H9 (cell line): ENCODE measurements around the gene KRT78. TPM values are rescaled to one million over a fixed set of nuclear protein-coding genes. Genes with fewer than 3 reads are reported as not detected.

Source experiments
- DNase-seq: peaks from one replicate; pipeline ENCODE4 v3.0.0-alpha.2; 2017
- H2AFZ ChIP-seq: one replicate; pipeline ENCODE4 v1.6.1; 2013; ENCODE audit warnings: mild to moderate bottlenecking, low read length, control low read depth, moderate library complexity
- H2AK5ac ChIP-seq: 2 replicates; pipeline ENCODE4 v1.6.1; 2013; ENCODE audit warnings: low read length, control low read depth, mixed read lengths; ENCODE audit not compliant: insufficient read length
- H2BK120ac ChIP-seq: one replicate; pipeline ENCODE4 v1.6.1; 2013; ENCODE audit warnings: low read depth, mild to moderate bottlenecking, low read length, control low read depth, inconsistent platforms; ENCODE audit not compliant: poor library complexity, severe bottlenecking
- H2BK12ac ChIP-seq: 2 replicates; pipeline ENCODE4 v1.6.1; 2013; ENCODE audit warnings: low read length, control low read depth, mixed read lengths, low read depth; ENCODE audit not compliant: insufficient read length
- H2BK15ac ChIP-seq: 2 replicates; pipeline ENCODE4 v1.6.1; 2013; ENCODE audit warnings: low read depth, low read length, control low read depth
- H2BK20ac ChIP-seq: one replicate; pipeline ENCODE4 v1.6.1; 2013; ENCODE audit warnings: low read depth, mild to moderate bottlenecking, low read length, control low read depth, inconsistent platforms; ENCODE audit not compliant: poor library complexity, severe bottlenecking
- H2BK5ac ChIP-seq: 2 replicates; pipeline ENCODE4 v1.6.1; 2013; ENCODE audit warnings: low read length, control low read depth, mixed read lengths; ENCODE audit not compliant: insufficient read length
- H3K14ac ChIP-seq: 2 replicates; pipeline ENCODE4 v1.6.1; 2013; ENCODE audit warnings: low read length, control low read depth; ENCODE audit not compliant: insufficient read depth
- H3K18ac ChIP-seq: 2 replicates; pipeline ENCODE4 v1.6.1; 2013; ENCODE audit warnings: low read depth, mild to moderate bottlenecking, mixed read lengths, low read length, control low read depth; ENCODE audit not compliant: insufficient read length
- H3K23ac ChIP-seq: 2 replicates; pipeline ENCODE4 v1.6.1; 2013; ENCODE audit warnings: low read length, control low read depth, mixed read lengths, low read depth; ENCODE audit not compliant: insufficient read length
- H3K23me2 ChIP-seq: 2 replicates; pipeline ENCODE4 v1.6.1; 2013; ENCODE audit warnings: low read depth, mild to moderate bottlenecking, mixed read lengths, low read length, control low read depth; ENCODE audit not compliant: insufficient read length, poor library complexity, severe bottlenecking
- H3K27ac ChIP-seq: 2 replicates; pipeline ENCODE4 v1.5.1; 2013; ENCODE audit warnings: low read length, control low read depth, mixed read lengths, low read depth; ENCODE audit not compliant: insufficient read length
- H3K27me3 ChIP-seq: 2 replicates; pipeline ENCODE4 v1.6.1; 2013; ENCODE audit warnings: low read length, control low read depth, inconsistent platforms; ENCODE audit not compliant: insufficient read depth
- H3K4ac ChIP-seq: 2 replicates; pipeline ENCODE4 v1.6.1; 2013; ENCODE audit warnings: low read depth, mild to moderate bottlenecking, control low read depth, inconsistent platforms, low read length, moderate library complexity
- H3K4me1 ChIP-seq: 2 replicates; pipeline ENCODE4 v1.6.1; 2013; ENCODE audit warnings: low read length, control low read depth, inconsistent platforms; ENCODE audit not compliant: insufficient read depth
- H3K4me2 ChIP-seq: 2 replicates; pipeline ENCODE4 v1.6.1; 2013; ENCODE audit warnings: low read length, control low read depth, mixed read lengths; ENCODE audit not compliant: insufficient read length, insufficient read depth
- H3K56ac ChIP-seq: 2 replicates; pipeline ENCODE4 v1.6.1; 2013; ENCODE audit warnings: low read depth, mild to moderate bottlenecking, mixed read lengths, low read length, control low read depth; ENCODE audit not compliant: insufficient read length
- H3K79me1 ChIP-seq: 2 replicates; pipeline ENCODE4 v1.6.1; 2013; ENCODE audit warnings: low read depth, mild to moderate bottlenecking, moderate library complexity, low read length, control low read depth, inconsistent platforms; ENCODE audit not compliant: insufficient read depth, poor library complexity, severe bottlenecking
- H3K79me2 ChIP-seq: 2 replicates; pipeline ENCODE4 v1.6.1; 2013; ENCODE audit warnings: low read length, control low read depth, inconsistent platforms; ENCODE audit not compliant: insufficient read depth
- H3K9ac ChIP-seq: 2 replicates; pipeline ENCODE4 v1.6.1; 2013; ENCODE audit warnings: low read length, control low read depth, mixed read lengths; ENCODE audit not compliant: insufficient read length; ENCODE audit errors: extremely low read depth
- H3K9me3 ChIP-seq: one replicate; pipeline ENCODE4 v1.6.1; 2013; ENCODE audit warnings: low read depth, low read length, inconsistent platforms; ENCODE audit not compliant: control insufficient read depth
- H3T11ph ChIP-seq: one replicate; pipeline ENCODE4 v1.6.1; 2013; ENCODE audit warnings: mild to moderate bottlenecking, low read length, control low read depth, inconsistent platforms
- H4K20me1 ChIP-seq: one replicate; pipeline ENCODE4 v1.6.1; 2013; ENCODE audit not compliant: control insufficient read depth, insufficient read length, insufficient read depth
- H4K5ac ChIP-seq: 2 replicates; pipeline ENCODE4 v1.6.1; 2013; ENCODE audit warnings: low read depth, mild to moderate bottlenecking, mixed read lengths, low read length, control low read depth; ENCODE audit not compliant: insufficient read length
- H4K8ac ChIP-seq: replicated peaks from 2 replicates; pipeline ENCODE4 v1.6.1; 2013; ENCODE audit warnings: low read length, control low read depth, mixed read lengths, low read depth; ENCODE audit not compliant: insufficient read length
- H4K91ac ChIP-seq: 2 replicates; pipeline ENCODE4 v1.6.1; 2013; ENCODE audit warnings: low read depth, mild to moderate bottlenecking, moderate library complexity, mixed read lengths, low read length, control low read depth; ENCODE audit not compliant: insufficient read length
- H3K27ac Mint-ChIP-seq, 3 experiments: 2 replicates in 2 of 3; 3 replicates in 1 of 3; pipeline ENCODE4 v1.8.0; 2020 to 2021; ENCODE audit warnings: mixed read lengths in 3 of 3, mild to moderate bottlenecking in 1 of 3, moderate library complexity in 1 of 3
- H3K27me3 Mint-ChIP-seq: 2 replicates; pipeline ENCODE4 v1.8.0; 2021; ENCODE audit warnings: low read depth, mild to moderate bottlenecking, moderate library complexity, mixed read lengths
- H3K36me3 Mint-ChIP-seq, 3 experiments: 2 replicates in 2 of 3; 3 replicates in 1 of 3; pipeline ENCODE4 v1.8.0; 2020 to 2021; ENCODE audit warnings: low read depth in 3 of 3, mixed read lengths in 3 of 3; ENCODE audit not compliant: insufficient read depth in 1 of 3
- H3K4me1 Mint-ChIP-seq, 2 experiments: 2 replicates each; pipeline ENCODE4 v1.8.0; 2020; ENCODE audit warnings: mixed read lengths in 2 of 2
- H3K4me3 Mint-ChIP-seq, 2 experiments: 2 replicates in 1 of 2; 3 replicates in 1 of 2; pipeline ENCODE4 v1.8.0; 2020 to 2021; ENCODE audit warnings: mild to moderate bottlenecking in 2 of 2, mixed read lengths in 2 of 2, moderate library complexity in 1 of 2
- H3K9me3 Mint-ChIP-seq, 2 experiments: 2 replicates in 1 of 2; 3 replicates in 1 of 2; pipeline ENCODE4 v1.8.0; 2020; ENCODE audit warnings: mild to moderate bottlenecking in 2 of 2, mixed read lengths in 2 of 2, moderate library complexity in 1 of 2
- WGBS: extraction: QIAGEN DNeasy Blood & Tissue Kit; methylation state at CpG from one replicate; pipeline ENCODE4 v1.1.7; 2013; ENCODE audit warnings: missing lambda C conversion rate, low lambda C conversion rate, mixed read lengths; ENCODE audit not compliant: insufficient read length; ENCODE audit errors: extremely low coverage; 5-methylcytosine and 5-hydroxymethylcytosine counted together
- total RNA-seq: library from RNA; stranded (reverse); gene quantifications from 2 replicates; pipeline ENCODE4 v1.2.1, GENCODE V29; 2021
- TF ChIP-seq, protein P1 (sequence below): fragments of 200-600 bp; sonication (generic); conservative IDR thresholded peaks from 3 replicates; pipeline ENCODE4 v1.8.0; 2021; ENCODE audit warnings: antibody characterized with exemption, mild to moderate bottlenecking

KRT78 gene
- total RNA-seq, 1 experiment from 2014 or later, result not detected

DNA sequence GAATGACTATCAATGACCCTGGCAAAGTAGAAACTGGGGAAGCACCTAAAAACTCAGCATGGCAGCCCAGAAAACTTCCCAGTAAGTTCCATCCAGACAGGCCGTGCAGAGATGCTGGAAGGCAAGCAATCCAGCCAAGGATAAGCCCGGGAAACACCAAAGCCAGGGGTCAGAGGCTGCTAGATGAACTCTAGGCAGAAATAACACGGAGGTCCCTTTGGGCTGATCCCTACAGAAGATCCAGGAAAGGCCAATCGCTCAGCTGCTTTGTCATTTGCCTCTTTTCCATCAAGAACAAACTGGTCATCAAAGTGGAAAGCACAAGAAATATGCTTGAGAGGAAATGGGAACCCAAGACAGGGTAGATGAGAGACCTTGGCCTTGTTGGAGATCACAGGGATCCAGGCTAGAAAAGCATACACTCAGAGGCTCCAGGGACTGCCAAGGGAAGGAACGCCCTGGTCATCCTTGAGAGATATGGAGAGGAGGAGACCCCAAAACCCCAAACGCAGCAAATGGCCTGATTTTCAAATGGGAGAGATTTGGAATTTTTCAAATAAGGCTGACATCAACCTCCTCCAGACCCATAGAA, 21.2 kb downstream of the KRT78 start:
- no peaks in the 10 kb centered on the region for H3K79me2 ChIP-seq
- TF ChIP-seq, protein P1, sequence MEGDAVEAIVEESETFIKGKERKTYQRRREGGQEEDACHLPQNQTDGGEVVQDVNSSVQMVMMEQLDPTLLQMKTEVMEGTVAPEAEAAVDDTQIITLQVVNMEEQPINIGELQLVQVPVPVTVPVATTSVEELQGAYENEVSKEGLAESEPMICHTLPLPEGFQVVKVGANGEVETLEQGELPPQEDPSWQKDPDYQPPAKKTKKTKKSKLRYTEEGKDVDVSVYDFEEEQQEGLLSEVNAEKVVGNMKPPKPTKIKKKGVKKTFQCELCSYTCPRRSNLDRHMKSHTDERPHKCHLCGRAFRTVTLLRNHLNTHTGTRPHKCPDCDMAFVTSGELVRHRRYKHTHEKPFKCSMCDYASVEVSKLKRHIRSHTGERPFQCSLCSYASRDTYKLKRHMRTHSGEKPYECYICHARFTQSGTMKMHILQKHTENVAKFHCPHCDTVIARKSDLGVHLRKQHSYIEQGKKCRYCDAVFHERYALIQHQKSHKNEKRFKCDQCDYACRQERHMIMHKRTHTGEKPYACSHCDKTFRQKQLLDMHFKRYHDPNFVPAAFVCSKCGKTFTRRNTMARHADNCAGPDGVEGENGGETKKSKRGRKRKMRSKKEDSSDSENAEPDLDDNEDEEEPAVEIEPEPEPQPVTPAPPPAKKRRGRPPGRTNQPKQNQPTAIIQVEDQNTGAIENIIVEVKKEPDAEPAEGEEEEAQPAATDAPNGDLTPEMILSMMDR, result no peak

More for the DNA sequence above, 21.2 kb downstream of the KRT78 start:
- no peak for DNase-seq
- Mint-ChIP-seq H3K36me3 (no peaks in the 10 kb centered on the region), H3K9me3 (no peaks in the 10 kb centered on the region), H3K4me3 (no peak overlapping the region), H3K27me3 (peaks cover 2% of the 10 kb centered on the region; the same call in 1 of the 2 replicates), H3K4me1 (peaks cover 5 to 7% of the 10 kb centered on the region in 2 experiments; a peak in 3 of 4 replicates), H3K27ac (no peak overlapping the region)
- Histone ChIP-seq H3K4me1 (peaks cover 5% of the 10 kb centered on the region; the same call in 1 of the 2 replicates), H3K56ac (no peak overlapping the region), H2BK120ac (no peak overlapping the region), H3K23me2 (no peaks in the 10 kb centered on the region), H3K27ac (no peak overlapping the region), H2BK5ac (no peak overlapping the region), H3K4me2 (no peak overlapping the region), H3K14ac (no peak overlapping the region), H3T11ph (peak overlapping the region; percentile 70), H3K79me1 (no peaks in the 10 kb centered on the region), H3K18ac (peak overlapping the region; percentile 50), H3K9me3 (no peaks in the 10 kb centered on the region), H3K27me3 (no peaks in the 10 kb centered on the region), H4K8ac (no peak overlapping the region), H3K23ac (peak overlapping the region; percentile 18), H2AFZ (no peak overlapping the region), H2BK20ac (no peak overlapping the region), H3K4ac (no peak overlapping the region), H3K9ac (no peak overlapping the region), H2BK15ac (no peak overlapping the region), H4K91ac (no peak overlapping the region), H2BK12ac (peak overlapping the region; percentile 83), H4K20me1 (no peaks in the 10 kb centered on the region), H4K5ac (no peak overlapping the region), H2AK5ac (no peak overlapping the region)
- WGBS, result no CpG with 5 or more reads among the region's 6 CpGs
